Measurements from ENCODE around the gene PHF3.
"Not testable (repeated sequence)": the region's sequence is repeated elsewhere in the genome, so short reads cannot be mapped to it uniquely, and the experiment has no call there.

Gene PHF3

DNA sequence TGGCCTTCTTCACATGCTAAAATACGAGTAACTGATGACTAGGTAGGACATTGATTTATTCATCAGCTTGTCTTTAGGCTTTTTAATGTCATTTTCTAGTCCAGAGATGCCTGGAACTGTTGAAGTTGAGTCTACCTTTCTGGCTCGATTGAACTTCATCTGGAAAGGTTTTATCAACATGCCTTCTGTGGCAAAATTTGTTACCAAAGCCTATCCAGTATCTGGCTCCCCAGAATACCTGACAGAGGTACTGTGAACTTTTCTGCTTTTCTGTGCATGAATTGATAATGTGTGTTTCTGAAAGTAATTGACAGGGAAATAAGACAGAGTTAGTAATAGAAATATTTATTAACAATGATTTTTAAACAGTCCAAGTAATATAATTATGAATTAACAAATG, 71.0 kb downstream of the PHF3 start:
- DNase-seq (ENCODE audit: low read depth in 3 of 3), result no peak

GRCh38 chr6:63708631-63709030, 73.0 kb downstream of the PHF3 start:
- no peak for DNase-seq (ENCODE audit: low read depth in 3 of 3)

GRCh38 chr6:63709148-63709547, 73.5 kb downstream of the PHF3 start:
- no peak for DNase-seq (ENCODE audit: low read depth in 3 of 3)

- DNase-seq (ENCODE audit: low read depth in 3 of 3), result no peak
Observed at GRCh38 chr6:63713332-63713731, 77.7 kb downstream of the PHF3 start.

DNA sequence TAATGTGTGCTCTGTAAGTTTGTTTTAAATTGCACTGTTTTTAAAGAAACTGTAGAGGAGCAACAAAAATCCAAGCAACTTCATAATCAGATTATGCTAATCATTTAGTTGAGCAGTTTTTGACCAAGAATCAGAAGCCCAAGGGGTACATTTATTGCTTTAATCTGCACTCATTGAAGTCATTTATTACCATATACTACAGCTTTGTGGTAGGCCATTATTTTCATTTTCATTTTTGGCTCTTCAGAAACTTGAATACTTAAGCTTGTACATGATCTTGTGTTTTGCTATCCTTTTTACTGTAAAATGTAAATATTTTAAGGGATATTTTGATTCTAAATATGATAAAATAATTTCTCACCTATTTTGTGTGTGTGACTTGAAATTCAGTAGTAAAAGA, 78.5 kb downstream of the PHF3 start:
- DNase-seq (ENCODE audit: low read depth in 3 of 3), result no peak

GRCh38 chr6:63716169-63716568, 80.6 kb downstream of the PHF3 start:
- no peak for DNase-seq (ENCODE audit: low read depth in 3 of 3)

DNA sequence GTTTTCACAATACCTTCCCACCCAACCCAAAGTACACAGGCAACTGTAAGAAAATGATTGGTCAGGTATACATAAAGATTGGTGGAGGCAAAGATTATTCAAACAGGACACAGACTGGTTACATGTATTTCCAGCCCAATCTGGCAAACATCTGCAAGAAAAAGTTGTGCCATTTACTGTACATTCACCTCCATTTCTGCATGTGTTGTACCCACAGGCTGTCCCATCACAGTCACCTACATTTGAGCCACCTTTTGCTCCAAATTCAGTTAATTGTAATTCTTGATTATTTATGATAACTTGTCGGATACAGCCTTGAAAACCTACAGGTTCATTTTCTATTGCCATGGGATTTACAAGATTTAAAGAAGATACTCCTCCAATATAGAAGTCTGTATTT, 85.6 kb downstream of the PHF3 start:
- DNase-seq (ENCODE audit: low read depth in 3 of 3), result no peak

DNA sequence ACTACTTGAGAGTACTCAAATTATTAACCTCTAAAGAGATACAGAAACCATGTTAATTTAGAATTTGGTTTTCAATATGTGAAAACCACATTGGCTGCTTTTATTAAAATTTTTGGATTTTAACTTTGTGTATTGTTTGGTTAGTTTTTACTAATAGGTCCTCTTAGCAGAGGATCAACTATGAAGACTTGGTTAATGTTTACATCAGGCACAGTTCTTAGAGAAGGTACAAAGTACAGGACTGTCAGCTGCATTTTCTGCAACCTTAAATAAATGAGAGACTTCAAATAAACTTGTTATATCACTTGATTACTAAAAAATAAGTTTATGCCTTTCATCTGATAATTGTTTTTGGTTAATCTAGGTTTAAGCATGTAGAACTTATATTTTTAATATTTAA, 89.1 kb downstream of the PHF3 start:
- DNase-seq (ENCODE audit: low read depth in 3 of 3), result no peak

DNA sequence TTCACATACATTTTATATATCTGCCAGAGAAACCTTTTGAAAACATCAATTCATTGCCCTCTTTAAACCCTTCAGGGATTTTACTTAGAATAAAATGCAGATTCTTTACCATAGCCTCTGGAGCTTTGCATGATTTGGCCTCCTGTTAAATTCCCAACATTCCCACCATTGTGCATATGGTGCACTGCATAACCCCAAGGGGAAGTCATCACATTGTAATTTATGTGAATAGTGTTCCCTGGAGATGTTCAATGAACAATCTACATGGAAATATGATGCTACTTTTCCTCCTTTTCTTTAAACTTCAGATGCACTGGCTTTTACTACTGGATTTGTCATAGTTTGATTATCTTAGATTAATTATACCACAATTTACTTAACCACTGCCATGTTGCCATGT, 94.7 kb downstream of the PHF3 start:
- no peak for DNase-seq (ENCODE audit: low read depth in 3 of 3)

GRCh38 chr6:63731930-63732329, 96.3 kb downstream of the PHF3 start:
- DNase-seq (ENCODE audit: low read depth in 3 of 3), result no peak

DNA sequence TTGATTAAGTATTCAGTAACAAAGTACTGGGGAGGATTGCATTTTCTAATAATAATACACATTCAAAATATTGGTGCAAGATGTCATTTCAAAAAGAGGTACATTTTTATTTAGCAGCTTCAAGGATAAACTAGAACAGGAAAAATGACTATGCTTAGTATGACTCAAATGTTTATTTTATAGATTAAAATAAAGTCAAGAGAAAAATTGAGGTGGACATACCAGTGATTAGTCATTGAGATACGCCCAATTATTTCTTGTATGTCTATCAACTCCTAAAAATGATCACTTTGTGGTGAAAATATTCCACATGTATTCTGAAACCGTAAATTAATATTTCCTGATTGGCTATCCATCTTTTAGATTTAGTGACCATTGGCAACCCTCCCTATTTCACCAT, 96.7 kb downstream of the PHF3 start:
- no peak for DNase-seq (ENCODE audit: low read depth in 3 of 3)

DNA sequence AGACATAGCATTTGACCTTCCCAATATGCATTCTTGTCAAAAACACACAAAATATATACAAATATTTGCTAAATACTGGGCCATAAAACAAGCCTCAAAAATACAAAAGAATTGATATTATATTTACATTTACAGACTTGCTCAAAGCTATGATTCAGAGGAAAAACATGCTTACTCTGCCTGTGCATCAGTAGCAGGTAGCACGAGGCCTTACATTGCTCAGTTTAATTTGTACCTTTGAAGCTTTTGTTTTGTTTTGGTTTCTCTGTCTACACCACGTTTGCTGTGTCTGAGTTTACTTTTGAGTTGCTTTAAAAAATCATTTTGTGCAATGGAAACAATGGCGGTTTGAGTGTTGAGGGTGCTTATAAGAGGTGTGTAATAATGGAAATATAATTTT, 99.3 kb downstream of the PHF3 start:
- no peak for DNase-seq (ENCODE audit: low read depth in 3 of 3)

GRCh38 chr6:63738190-63738589, 102.6 kb downstream of the PHF3 start:
- not testable (repeated sequence) for DNase-seq (ENCODE audit: low read depth in 3 of 3)

- no peak for DNase-seq (ENCODE audit: low read depth in 3 of 3)
Observed at GRCh38 chr6:63739094-63739687, 103.6 kb downstream of the PHF3 start.

- DNase-seq (ENCODE audit: low read depth in 3 of 3), result no peak
Observed at GRCh38 chr6:63740709-63741108, 105.1 kb downstream of the PHF3 start.

DNA sequence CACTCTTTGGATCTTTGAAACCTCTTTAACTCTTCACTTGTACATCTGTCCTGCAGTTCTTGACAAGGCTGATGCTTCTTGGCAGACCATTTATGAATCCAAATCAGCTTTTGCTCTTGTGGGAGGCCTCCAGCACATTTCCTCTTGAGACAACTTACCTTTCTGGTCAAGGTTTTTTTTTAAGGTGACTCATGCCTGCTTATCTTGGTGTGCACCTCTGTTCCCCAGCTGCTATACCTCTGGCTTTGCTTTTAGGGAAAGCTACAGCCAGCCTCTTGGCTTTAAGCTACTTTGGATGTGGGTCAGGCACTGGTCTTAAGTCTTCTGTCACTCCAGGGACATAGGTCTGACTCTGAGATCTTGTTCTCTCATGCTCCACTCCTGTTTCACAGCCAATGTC, 106.5 kb downstream of the PHF3 start:
- DNase-seq (ENCODE audit: low read depth in 3 of 3), result no peak

GRCh38 chr6:63743691-63744090, 108.1 kb downstream of the PHF3 start:
- DNase-seq (ENCODE audit: low read depth in 3 of 3), result no peak

DNA sequence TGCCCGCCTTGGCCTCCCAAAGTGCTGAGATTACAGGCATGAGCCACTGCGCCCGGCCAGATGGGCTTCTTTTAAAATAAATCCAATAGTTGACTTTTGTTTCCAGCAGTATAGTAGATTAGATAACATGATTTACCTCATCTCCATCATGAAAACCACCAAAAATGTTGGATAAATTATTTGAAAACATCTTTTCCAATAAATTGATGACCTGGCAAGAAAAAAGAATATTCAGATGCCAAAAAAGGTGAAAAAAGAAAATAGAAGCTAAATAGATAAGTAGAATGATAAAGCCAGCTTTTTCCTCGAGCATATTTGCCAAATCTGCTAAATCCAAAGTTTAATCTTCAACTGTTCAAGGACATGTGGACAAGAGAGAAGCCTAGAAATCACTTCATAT, 109.2 kb downstream of the PHF3 start:
- no peak for DNase-seq (ENCODE audit: low read depth in 3 of 3)

GRCh38 chr6:63745784-63746183, 110.2 kb downstream of the PHF3 start:
- DNase-seq (ENCODE audit: low read depth in 3 of 3), result no peak

- no peak for DNase-seq (ENCODE audit: low read depth in 3 of 3)
Observed at GRCh38 chr6:63750400-63750799, 114.8 kb downstream of the PHF3 start.

GRCh38 chr6:63757275-63757674, 121.7 kb downstream of the PHF3 start:
- DNase-seq (ENCODE audit: low read depth in 3 of 3), result not testable (repeated sequence)

DNA sequence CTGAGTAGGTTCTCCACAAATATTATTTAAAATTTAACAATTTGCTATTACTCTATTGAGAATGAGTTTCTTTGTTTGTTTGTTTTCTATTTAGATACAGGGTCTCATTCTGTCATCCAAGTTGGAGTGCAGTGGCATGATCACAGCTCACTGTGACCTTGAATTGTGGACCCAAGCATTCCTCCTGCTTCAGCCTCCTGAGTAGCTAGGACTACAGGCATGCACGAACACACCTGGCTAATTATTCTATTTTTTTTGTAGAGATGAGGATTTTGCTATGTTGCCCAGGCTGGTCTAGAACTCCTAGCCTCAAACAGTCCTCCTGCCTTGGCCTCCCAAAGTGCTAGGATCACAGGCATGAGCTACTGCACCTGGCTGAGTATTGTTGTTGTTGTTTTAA, 122.2 kb downstream of the PHF3 start:
- DNase-seq (ENCODE audit: low read depth in 3 of 3), result no peak

DNA sequence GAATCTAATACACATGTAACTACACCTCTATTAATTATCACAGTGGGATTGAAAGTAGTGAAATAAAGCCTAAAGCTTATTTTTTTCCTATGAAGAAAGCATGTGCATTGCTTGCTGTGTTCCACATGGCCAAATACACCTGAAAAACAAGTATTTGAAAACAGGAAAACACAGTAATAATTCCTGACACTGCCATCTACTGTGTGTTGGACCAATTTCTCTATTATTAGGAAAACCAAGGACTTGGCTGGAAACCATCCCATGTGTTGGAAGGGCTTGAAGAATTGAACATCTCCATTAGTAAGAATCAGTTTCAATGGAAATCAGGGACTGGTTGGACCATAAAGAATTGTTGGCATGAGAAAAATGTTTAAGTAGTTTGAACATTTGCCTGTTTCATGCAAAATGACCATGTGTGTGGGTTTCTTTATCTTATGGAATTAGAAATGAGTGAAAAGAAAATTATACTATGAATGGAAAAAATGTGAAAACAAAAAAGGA, 124.1 kb downstream of the PHF3 start:
- DNase-seq (ENCODE audit: low read depth in 3 of 3), result no peak

DNA sequence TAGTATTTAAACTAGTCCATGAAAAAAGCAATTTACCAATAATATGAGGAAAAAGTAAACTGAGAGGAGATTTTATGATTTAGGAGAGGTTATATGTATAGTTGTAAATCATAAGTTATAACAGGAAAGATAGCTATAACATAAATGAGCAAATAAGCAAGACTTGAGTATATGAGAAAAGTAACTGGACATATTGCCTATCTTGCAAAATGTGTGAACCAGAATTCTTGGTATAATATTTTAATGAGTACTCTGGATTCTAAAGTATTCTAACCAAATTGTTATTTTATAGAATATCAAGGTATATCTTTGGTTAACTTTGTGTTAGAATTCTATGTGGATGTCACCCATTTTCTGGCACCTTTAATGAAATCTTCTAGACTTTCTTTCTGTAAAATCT, 124.6 kb downstream of the PHF3 start:
- DNase-seq (ENCODE audit: low read depth in 3 of 3), result no peak

Data from stimulated activated CD4-positive, alpha-beta T cell treated with anti-CD3 and anti-CD28 coated beads, TNF-alpha, amount 100 ng/mL, for 24 hours (primary cell).